Large intestine (tissue), 3 donors: ENCODE measurements around the gene SGMS1. TPM values are rescaled to one million over a fixed set of nuclear protein-coding genes. Genes with fewer than 3 reads are reported as not detected.
"Not testable (repeated sequence)": the region's sequence is repeated elsewhere in the genome, so short reads cannot be mapped to it uniquely, and the experiment has no call there.

Source experiments
- DNase-seq, 2 donors: peaks; one replicate each; pipeline versions ENCODE4 v3.0.0 to v3.0.0-alpha.2; 2013
- H3K27ac ChIP-seq: one replicate; pipeline ENCODE4 v1.5.1; 2013; ENCODE audit warnings: low read length
- H3K27me3 ChIP-seq: 2 replicates; pipeline ENCODE4 v1.6.1; 2013; ENCODE audit warnings: low read length; ENCODE audit not compliant: control insufficient read depth, insufficient read depth
- H3K36me3 ChIP-seq: 2 replicates; pipeline ENCODE4 v1.6.1; 2013; ENCODE audit warnings: low read length; ENCODE audit not compliant: control insufficient read depth, insufficient read depth
- H3K4me1 ChIP-seq: one replicate; pipeline ENCODE4 v1.6.1; 2013; ENCODE audit warnings: low read length; ENCODE audit not compliant: control insufficient read depth, insufficient read depth
- H3K4me3 ChIP-seq: one replicate; pipeline ENCODE4 v1.5.1; 2013; ENCODE audit warnings: low read length
- H3K9me3 ChIP-seq: one replicate; pipeline ENCODE4 v1.6.1; 2013; ENCODE audit warnings: mild to moderate bottlenecking, low read depth, low read length, moderate library complexity; ENCODE audit not compliant: control insufficient read depth
- WGBS: methylation state at CpG from one replicate; pipeline ENCODE4 v1.1.5; 2013; ENCODE audit warnings: low lambda C conversion rate; ENCODE audit not compliant: insufficient coverage; 5-methylcytosine and 5-hydroxymethylcytosine counted together
- polyA plus RNA-seq: library from polyadenylated mRNA; unstranded; fragments of 120-200 nt; gene quantifications from one replicate; pipeline ENCODE4 v1.2.1, GENCODE V29; 2013

SGMS1 gene
- polyA plus RNA-seq, 1 donor, result 22.8 TPM

- no peaks in the 10 kb centered on the region for H3K9me3 ChIP-seq
- no CpG with 5 or more reads among the region's 4 CpGs for WGBS
- no peak overlapping the region for H3K27ac ChIP-seq
- no peak overlapping the region for H3K4me3 ChIP-seq
- H3K4me1 ChIP-seq, result no peaks in the 10 kb centered on the region
- H3K36me3 ChIP-seq, result no peaks in the 10 kb centered on the region
- peak in 1 of 2 donors; percentile 39 for DNase-seq
- no peaks in the 10 kb centered on the region for H3K27me3 ChIP-seq
These were observed 341.7 kb downstream of the SGMS1 start for GRCh38 chr10:50281967-50282522.

- 68% methylated on average over 3 of the region's 8 CpGs for WGBS
- H3K4me1 ChIP-seq, result no peaks in the 10 kb centered on the region
- no peak for DNase-seq
- H3K4me3 ChIP-seq, result no peak overlapping the region
- H3K36me3 ChIP-seq, result no peaks in the 10 kb centered on the region
- H3K9me3 ChIP-seq, result no peaks in the 10 kb centered on the region
- no peaks in the 10 kb centered on the region for H3K27me3 ChIP-seq
- H3K27ac ChIP-seq, result no peak overlapping the region
These were observed 342.4 kb downstream of the SGMS1 start for GRCh38 chr10:50281210-50281966.

- Histone ChIP-seq H3K9me3 (no peaks in the 10 kb centered on the region), H3K36me3 (no peaks in the 10 kb centered on the region), H3K4me1 (no peaks in the 10 kb centered on the region), H3K4me3 (no peak overlapping the region), H3K27ac (no peak overlapping the region), H3K27me3 (no peaks in the 10 kb centered on the region)
- no peak for DNase-seq
- 38% methylated on average over 1 of the region's 5 CpGs for WGBS
These were observed 343.5 kb downstream of the SGMS1 start for GRCh38 chr10:50280049-50280841.

GRCh38 chr10:50279489-50279888 lies 344.3 kb downstream of the SGMS1 start:
- WGBS, result no CpG with 5 or more reads among the region's 5 CpGs
- H3K36me3 ChIP-seq, result no peaks in the 10 kb centered on the region
- no peak overlapping the region for H3K4me3 ChIP-seq
- no peak overlapping the region for H3K27ac ChIP-seq
- no peak for DNase-seq
- H3K4me1 ChIP-seq, result no peaks in the 10 kb centered on the region
- H3K9me3 ChIP-seq, result no peaks in the 10 kb centered on the region
- H3K27me3 ChIP-seq, result no peaks in the 10 kb centered on the region

GRCh38 chr10:50275650-50276235 lies 348.0 kb downstream of the SGMS1 start:
- peak; percentile 34 to 39 for DNase-seq
- H3K36me3 ChIP-seq, result no peaks in the 10 kb centered on the region
- no peaks in the 10 kb centered on the region for H3K4me1 ChIP-seq
- H3K27ac ChIP-seq, result no peak overlapping the region
- WGBS, result no CpG with 5 or more reads among the region's 3 CpGs
- no peak overlapping the region for H3K4me3 ChIP-seq
- no peaks in the 10 kb centered on the region for H3K9me3 ChIP-seq
- no peaks in the 10 kb centered on the region for H3K27me3 ChIP-seq

GRCh38 chr10:50272531-50272930 lies 351.2 kb downstream of the SGMS1 start:
- Histone ChIP-seq H3K4me3 (no peak overlapping the region), H3K27me3 (no peaks in the 10 kb centered on the region), H3K9me3 (no peaks in the 10 kb centered on the region), H3K36me3 (no peaks in the 10 kb centered on the region), H3K27ac (no peak overlapping the region), H3K4me1 (no peaks in the 10 kb centered on the region)
- WGBS, result no CpG with 5 or more reads among the region's 7 CpGs
- no peak for DNase-seq

- WGBS, result 100% methylated on average over 1 of the region's 3 CpGs
- Histone ChIP-seq H3K27me3 (no peaks in the 10 kb centered on the region), H3K4me1 (no peaks in the 10 kb centered on the region), H3K36me3 (no peaks in the 10 kb centered on the region), H3K4me3 (no peak overlapping the region), H3K9me3 (no peaks in the 10 kb centered on the region), H3K27ac (no peak overlapping the region)
- DNase-seq, result no peak
These were observed 352.0 kb downstream of the SGMS1 start for GRCh38 chr10:50271564-50272250.

GRCh38 chr10:50267877-50268276 lies 355.9 kb downstream of the SGMS1 start:
- no CpG with 5 or more reads among the region's 3 CpGs for WGBS
- not testable (repeated sequence) for H3K27me3 ChIP-seq

GRCh38 chr10:50262625-50263024 lies 361.1 kb downstream of the SGMS1 start:
- H3K27ac ChIP-seq, DNase-seq, H3K36me3 ChIP-seq, H3K9me3 ChIP-seq, H3K4me3 ChIP-seq, H3K27me3 ChIP-seq: not testable (repeated sequence)
- peaks cover 21% of the 10 kb centered on the region for H3K4me1 ChIP-seq
- WGBS, result no CpG with 5 or more reads among the region's 10 CpGs

More at GRCh38 chr10:50267877-50268276, 355.9 kb downstream of the SGMS1 start:
- H3K36me3 ChIP-seq, H3K4me1 ChIP-seq, H3K9me3 ChIP-seq, H3K27ac ChIP-seq, DNase-seq, H3K4me3 ChIP-seq: not testable (repeated sequence)

- H3K36me3 ChIP-seq, result no peaks in the 10 kb centered on the region
- H3K4me1 ChIP-seq, result peaks cover 21% of the 10 kb centered on the region
- peak overlapping the region; percentile 55 for H3K27ac ChIP-seq
- H3K9me3 ChIP-seq, result no peaks in the 10 kb centered on the region
- peak; percentile 87 to 94 for DNase-seq
- H3K4me3 ChIP-seq, result no peak overlapping the region
- H3K27me3 ChIP-seq, result no peaks in the 10 kb centered on the region
- WGBS, result 20% methylated on average over 1 of the region's 2 CpGs
These were observed 362.9 kb downstream of the SGMS1 start for GRCh38 chr10:50260791-50261281.
